ENCODE results near the gene WDR73.

Gene WDR73

DNA sequence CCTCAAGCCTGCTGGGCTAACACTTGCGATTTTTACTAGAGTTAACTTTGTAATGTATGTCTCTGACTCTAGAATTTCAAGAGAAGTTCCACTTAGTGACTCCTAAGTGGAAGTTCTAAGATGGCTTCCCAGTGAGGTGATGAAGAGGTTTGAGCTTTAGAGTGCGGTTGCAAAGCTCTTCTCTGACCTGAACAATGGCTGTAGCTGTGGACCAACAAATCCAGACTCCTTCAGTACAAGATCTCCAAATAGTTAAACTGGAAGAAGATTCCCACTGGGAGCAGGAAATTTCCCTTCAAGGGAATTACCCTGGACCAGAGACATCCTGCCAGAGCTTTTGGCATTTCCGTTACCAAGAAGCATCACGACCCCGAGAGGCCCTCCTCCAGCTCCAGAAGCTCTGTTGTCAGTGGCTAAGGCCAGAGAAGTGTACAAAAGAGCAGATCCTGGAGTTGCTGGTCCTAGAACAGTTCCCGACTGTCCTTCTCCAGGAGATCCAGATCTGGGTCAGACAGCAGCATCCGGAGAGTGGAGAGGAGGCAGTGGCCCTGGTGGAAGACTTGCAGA is 22.3 kb downstream of the WDR73 start:
- peak overlapping the region; percentile 84 to 97 for H3K27ac ChIP-seq
- TF ChIP-seq, protein P1, sequence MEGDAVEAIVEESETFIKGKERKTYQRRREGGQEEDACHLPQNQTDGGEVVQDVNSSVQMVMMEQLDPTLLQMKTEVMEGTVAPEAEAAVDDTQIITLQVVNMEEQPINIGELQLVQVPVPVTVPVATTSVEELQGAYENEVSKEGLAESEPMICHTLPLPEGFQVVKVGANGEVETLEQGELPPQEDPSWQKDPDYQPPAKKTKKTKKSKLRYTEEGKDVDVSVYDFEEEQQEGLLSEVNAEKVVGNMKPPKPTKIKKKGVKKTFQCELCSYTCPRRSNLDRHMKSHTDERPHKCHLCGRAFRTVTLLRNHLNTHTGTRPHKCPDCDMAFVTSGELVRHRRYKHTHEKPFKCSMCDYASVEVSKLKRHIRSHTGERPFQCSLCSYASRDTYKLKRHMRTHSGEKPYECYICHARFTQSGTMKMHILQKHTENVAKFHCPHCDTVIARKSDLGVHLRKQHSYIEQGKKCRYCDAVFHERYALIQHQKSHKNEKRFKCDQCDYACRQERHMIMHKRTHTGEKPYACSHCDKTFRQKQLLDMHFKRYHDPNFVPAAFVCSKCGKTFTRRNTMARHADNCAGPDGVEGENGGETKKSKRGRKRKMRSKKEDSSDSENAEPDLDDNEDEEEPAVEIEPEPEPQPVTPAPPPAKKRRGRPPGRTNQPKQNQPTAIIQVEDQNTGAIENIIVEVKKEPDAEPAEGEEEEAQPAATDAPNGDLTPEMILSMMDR (IDR thresholded peaks at IDR 0.05), result no peak
- H3K4me3 ChIP-seq, result peak overlapping the region; percentile 89
- DNase-seq (ENCODE audit: low spot score), result no peak

DNA sequence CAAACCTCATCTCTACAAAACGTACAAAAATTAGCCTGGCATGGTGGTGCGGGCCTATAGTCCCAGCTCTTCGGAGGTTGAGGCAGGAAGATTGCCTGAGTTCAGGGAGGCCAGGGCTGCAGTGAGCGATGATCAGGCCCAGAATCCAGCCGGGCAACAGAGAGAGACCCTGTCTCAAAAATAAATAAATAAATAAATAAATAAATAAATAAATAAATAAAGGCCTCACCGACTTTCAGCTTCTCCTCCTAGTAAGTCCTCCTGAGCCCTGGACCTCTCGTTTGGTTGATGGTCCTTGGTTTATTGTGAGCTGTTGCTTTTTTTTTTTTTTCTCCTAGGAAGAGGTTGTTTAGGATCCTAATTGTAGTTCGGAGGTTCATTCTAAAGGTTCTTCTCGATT is 25.1 kb downstream of the WDR73 start:
- Histone ChIP-seq H3K27ac (no peak overlapping the region), H3K4me3 (no peak overlapping the region)
- DNase-seq (ENCODE audit: low spot score), result no peak
- TF ChIP-seq, protein P1 (IDR thresholded peaks at IDR 0.05), result no peak

DNA sequence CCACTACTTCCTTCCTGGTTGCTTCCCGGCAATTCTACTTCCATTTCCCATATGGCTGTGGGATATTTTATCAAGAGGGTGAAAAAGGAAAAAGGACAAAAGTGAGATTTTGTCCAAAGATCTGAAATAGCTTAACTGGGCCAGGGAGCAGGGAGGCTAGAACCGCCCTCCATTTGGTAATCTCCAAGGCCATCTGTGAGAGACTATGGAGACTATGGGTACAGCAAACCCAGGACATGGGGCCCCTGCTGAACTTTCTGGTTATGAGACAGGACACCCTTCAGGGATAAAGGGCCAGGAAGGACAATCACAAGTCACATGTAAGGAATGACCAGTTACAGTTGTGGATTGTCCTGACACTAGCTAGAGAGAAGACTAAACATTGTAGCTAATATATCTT is 29.0 kb downstream of the WDR73 start:
- Histone ChIP-seq H3K27ac (no peak overlapping the region), H3K4me3 (no peak overlapping the region)
- TF ChIP-seq, protein P1 (IDR thresholded peaks at IDR 0.05), result no peak
- DNase-seq (ENCODE audit: low spot score), result no peak

DNA sequence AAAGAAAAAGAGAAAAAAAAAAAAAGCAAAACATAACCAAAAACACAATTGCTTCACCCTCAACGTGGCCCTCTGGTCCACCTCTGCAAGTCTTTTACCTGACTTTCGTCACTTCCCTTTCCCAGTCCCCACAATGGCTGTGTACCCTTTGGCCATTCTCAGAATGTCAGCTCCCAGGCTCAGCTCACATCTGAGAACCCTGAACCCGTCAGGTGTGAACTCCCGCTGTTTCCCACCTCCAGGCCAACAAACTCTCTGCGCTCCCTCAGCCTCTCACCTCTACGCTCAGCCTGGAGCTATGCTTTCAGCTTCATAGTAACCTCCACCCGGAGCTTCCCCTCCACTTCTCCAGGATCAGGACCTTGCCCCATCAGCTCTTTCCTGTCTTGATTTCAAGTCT is 29.7 kb downstream of the WDR73 start:
- H3K4me3 ChIP-seq, result no peak overlapping the region

DNA sequence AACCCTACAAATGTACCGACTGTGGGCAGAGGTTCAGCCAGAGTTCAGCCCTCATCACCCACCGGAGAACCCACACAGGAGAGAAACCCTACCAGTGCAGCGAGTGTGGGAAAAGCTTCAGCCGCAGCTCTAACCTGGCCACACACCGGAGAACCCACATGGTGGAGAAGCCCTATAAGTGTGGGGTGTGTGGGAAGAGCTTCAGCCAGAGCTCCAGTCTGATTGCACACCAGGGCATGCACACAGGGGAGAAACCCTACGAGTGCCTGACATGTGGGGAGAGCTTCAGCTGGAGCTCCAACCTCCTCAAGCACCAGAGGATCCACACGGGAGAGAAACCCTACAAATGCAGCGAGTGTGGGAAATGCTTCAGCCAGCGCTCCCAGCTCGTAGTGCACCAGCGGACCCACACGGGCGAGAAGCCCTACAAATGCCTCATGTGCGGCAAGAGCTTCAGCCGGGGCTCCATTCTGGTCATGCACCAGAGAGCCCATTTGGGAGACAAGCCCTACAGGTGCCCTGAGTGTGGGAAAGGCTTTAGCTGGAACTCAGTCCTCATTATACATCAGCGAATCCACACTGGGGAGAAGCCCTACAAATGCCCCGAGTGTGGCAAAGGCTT is 32.6 kb downstream of the WDR73 start:
- Histone ChIP-seq H3K27ac (no peak overlapping the region), H3K4me3 (no peak overlapping the region)
- no peak for DNase-seq (ENCODE audit: low spot score)
- TF ChIP-seq, protein P1 (IDR thresholded peaks at IDR 0.05), result no peak

More for the DNA sequence above, 29.7 kb downstream of the WDR73 start:
- no peak overlapping the region for H3K27ac ChIP-seq
- TF ChIP-seq, protein P1 (IDR thresholded peaks at IDR 0.05), result no peak
- no peak for DNase-seq (ENCODE audit: low spot score)

DNA sequence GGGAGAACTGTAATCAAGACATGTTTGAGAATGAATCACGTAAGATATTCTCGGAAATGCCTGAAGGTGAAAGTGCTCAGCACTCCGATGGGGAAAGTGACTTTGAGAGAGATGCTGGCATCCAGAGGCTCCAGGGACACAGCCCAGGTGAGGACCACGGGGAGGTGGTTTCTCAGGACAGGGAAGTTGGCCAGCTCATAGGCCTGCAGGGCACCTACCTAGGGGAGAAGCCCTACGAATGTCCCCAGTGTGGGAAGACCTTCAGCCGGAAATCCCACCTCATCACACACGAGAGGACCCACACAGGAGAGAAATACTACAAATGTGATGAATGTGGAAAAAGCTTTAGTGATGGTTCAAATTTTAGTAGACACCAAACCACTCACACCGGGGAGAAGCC is 33.5 kb downstream of the WDR73 start:
- no peak for DNase-seq (ENCODE audit: low spot score)
- Histone ChIP-seq H3K4me3 (no peak overlapping the region), H3K27ac (no peak overlapping the region)
- TF ChIP-seq, protein P1 (IDR thresholded peaks at IDR 0.05), result no peak

DNA sequence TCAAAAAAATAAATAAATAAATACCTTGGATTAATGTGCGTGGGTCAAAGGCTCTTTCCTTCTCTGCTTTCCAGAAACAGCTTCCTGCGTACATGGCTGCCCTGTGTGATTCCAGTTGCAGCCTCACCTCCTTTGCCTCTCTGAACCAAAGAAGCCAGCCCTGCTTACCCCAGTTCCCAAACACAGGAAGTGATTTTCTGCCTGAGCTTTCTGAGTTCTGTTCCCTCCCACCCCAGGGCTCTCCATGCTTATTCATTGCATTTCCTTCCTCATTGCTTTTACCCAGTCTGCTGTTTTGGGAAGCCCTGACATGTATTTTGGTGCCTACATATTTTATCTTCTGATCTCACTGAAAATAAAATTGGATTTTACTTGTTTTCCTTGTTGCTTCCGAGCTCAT is 37.8 kb downstream of the WDR73 start:
- Histone ChIP-seq H3K27ac (no peak overlapping the region), H3K4me3 (no peak overlapping the region)
- TF ChIP-seq, protein P1 (IDR thresholded peaks at IDR 0.05), result no peak
- no peak for DNase-seq (ENCODE audit: low spot score)

All from coronary artery (tissue), 2 donors.